Thyroid gland (tissue), 4 donors: ENCODE data around the gene MAP1LC3B2.

Source experiments
- CTCF ChIP-seq, 6 experiments: fragments of 200-600 bp in 3 of 6; fragments of 450-650 bp in 3 of 6; sonication (generic) in 3 of 6; IDR thresholded peaks; one replicate each; pipeline ENCODE4 v1.5.1; 2016 to 2019; ENCODE audit warnings: antibody characterized with exemption in 6 of 6, mild to moderate bottlenecking in 2 of 6, inconsistent platforms in 1 of 6, moderate library complexity in 1 of 6
- POLR2A ChIP-seq, 2 donors: fragments of 450-650 bp; IDR thresholded peaks; one replicate each; pipeline ENCODE4 v1.6.1; 2017; ENCODE audit warnings: antibody characterized with exemption in 2 of 2, mild to moderate bottlenecking in 2 of 2, moderate library complexity in 1 of 2

DNA sequence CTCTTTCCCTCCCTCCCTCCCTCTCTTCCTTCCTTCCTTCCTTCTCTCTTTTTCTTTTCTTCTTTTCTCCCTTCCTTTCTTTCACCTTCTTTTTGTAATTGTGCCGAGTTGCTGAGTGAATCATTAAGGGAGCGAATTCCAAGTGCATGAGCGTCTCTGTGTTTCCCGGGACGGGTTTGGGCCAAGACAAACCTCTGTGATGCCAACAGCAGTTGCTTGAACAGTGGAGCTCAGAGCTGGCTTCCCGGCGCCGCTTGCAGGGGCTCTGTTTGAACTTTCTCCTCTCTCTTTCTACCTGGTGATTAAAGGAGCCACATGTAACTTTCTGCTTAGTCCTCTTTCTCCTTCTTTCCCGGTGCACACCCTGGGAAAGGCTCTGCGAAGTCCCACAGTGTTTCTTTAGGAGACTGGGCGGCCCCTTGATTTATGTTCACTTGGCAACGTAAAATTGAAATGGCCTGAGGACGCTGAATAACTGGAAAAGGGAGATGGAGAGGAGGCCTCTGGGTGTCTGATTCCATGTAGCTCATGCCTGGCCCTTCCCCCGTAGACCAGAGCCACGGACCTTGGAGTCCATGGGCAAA lies 33.7 kb upstream of the MAP1LC3B2 start:
- TF ChIP-seq CTCF (IDR thresholded peaks at IDR 0.05) (no peak), POLR2A (IDR thresholded peaks at IDR 0.05) (no peak)
